ENCODE data around the gene VKORC1.

- no peak for TF ChIP-seq SUZ12 (IDR thresholded peaks at IDR 0.05; ENCODE audit: extremely low read depth, insufficient read depth, insufficient read length)
- no peak for TF ChIP-seq ZNF274 (IDR thresholded peaks at IDR 0.05; ENCODE audit: low read depth, low read length)
Measured at GRCh38 chr16:31094424-31095120, at the start of gene VKORC1.
